Mesothelial cell of epicardium (in vitro differentiated cells): ENCODE results near the gene KIF16B. TPM values are rescaled to one million over a fixed set of nuclear protein-coding genes. Genes with fewer than 3 reads are reported as not detected.
"Not testable (repeated sequence)": the region's sequence is repeated elsewhere in the genome, so short reads cannot be mapped to it uniquely, and the experiment has no call there.

ENCODE experiments used
- DNase-seq, 2 experiments: peaks; one replicate each; pipeline ENCODE4 v3.0.0; 2021; ENCODE audit warnings: low spot score in 2 of 2; ENCODE audit not compliant: unreplicated experiment in 2 of 2
- H3K27ac Mint-ChIP-seq: 2 replicates; pipeline ENCODE4 v1.8.0; 2021; ENCODE audit warnings: mixed read lengths
- H3K27me3 Mint-ChIP-seq: 2 replicates; pipeline ENCODE4 v1.8.0; 2021; ENCODE audit warnings: low read depth, mixed read lengths
- H3K36me3 Mint-ChIP-seq: 2 replicates; pipeline ENCODE4 v1.8.0; 2021; ENCODE audit warnings: mixed read lengths
- H3K4me1 Mint-ChIP-seq: 2 replicates; pipeline ENCODE4 v1.8.0; 2021; ENCODE audit warnings: mixed read lengths
- H3K4me3 Mint-ChIP-seq: 2 replicates; pipeline ENCODE4 v1.8.0; 2021; ENCODE audit warnings: mild to moderate bottlenecking, moderate library complexity, mixed read lengths
- H3K9me3 Mint-ChIP-seq: 2 replicates; pipeline ENCODE4 v1.8.0; 2021; ENCODE audit warnings: mixed read lengths
- CTCF ChIP-seq: fragments of 200-600 bp; sonication (generic); IDR thresholded peaks from one replicate; pipeline ENCODE4 v1.5.0; 2021; ENCODE audit warnings: antibody characterized with exemption; ENCODE audit not compliant: unreplicated experiment
- total RNA-seq: library from RNA; stranded (reverse); gene quantifications from 3 replicates; pipeline ENCODE4 v1.2.1, GENCODE V29; 2021

The KIF16B gene
- total RNA-seq, 1 donor from 2014 or later, result 12.8 TPM

- no peaks in the 10 kb centered on the region for H3K36me3 Mint-ChIP-seq
- H3K4me1 Mint-ChIP-seq, result peaks cover 31% of the 10 kb centered on the region
- no peaks in the 10 kb centered on the region for H3K27me3 Mint-ChIP-seq
- TF ChIP-seq CTCF, result no peak
- no peak overlapping the region for H3K27ac Mint-ChIP-seq
- no peaks in the 10 kb centered on the region for H3K9me3 Mint-ChIP-seq
- no peak for DNase-seq
- no peak overlapping the region for H3K4me3 Mint-ChIP-seq
Observed at GRCh38 chr20:16571333-16571732, 1.9 kb downstream of the KIF16B start.

GRCh38 chr20:16569246-16570153, 3.7 kb downstream of the KIF16B start:
- Mint-ChIP-seq H3K27ac (no peak overlapping the region), H3K9me3 (no peaks in the 10 kb centered on the region), H3K36me3 (no peaks in the 10 kb centered on the region), H3K27me3 (no peaks in the 10 kb centered on the region), H3K4me1 (peaks cover 23% of the 10 kb centered on the region), H3K4me3 (no peak overlapping the region)
- TF ChIP-seq CTCF, result no peak
- no peak for DNase-seq

DNA sequence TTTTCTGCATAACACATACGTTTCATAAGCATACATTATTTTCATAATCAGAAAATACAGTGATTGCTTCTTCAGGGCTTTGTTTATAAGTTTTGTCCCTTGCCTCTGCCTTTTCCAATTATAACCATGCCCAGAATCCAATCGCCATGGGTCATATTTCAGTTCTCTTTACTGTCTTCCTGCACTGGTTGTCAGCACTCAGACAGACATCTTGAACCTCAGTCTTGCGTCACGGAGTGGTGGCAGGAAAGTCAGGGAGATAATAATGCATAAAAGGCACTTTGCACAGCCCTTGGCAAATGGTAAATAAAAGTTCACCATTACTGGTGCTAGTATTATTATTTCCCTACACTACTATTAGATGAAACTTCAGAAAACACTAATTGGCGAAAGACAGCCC, 7.2 kb downstream of the KIF16B start:
- H3K27me3 Mint-ChIP-seq, result no peaks in the 10 kb centered on the region
- TF ChIP-seq CTCF, result no peak
- H3K4me3 Mint-ChIP-seq, result no peak overlapping the region
- no peaks in the 10 kb centered on the region for H3K36me3 Mint-ChIP-seq
- no peaks in the 10 kb centered on the region for H3K9me3 Mint-ChIP-seq
- no peak for DNase-seq
- H3K27ac Mint-ChIP-seq, result no peak overlapping the region
- H3K4me1 Mint-ChIP-seq, result peaks cover 4% of the 10 kb centered on the region

DNA sequence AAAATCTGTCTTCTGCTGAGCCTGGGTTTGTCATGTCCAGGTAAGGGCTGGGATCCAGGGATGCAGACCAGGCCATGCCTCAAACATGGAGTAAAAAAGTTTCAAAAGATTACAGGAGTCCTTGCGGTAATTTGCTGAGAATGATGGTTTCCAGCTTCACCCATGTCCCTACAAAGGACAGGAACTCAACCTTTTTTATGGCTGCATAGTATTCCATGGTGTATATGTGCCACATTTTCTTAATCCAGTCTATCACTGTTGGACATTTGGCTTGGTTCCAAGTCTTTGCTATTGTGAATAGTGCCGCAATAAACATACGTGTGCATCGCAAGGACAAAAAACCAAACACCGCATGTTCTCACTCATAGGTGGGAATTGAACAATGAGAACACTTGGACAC, 9.2 kb downstream of the KIF16B start:
- not testable (repeated sequence) for H3K4me1 Mint-ChIP-seq, H3K4me3 Mint-ChIP-seq, H3K36me3 Mint-ChIP-seq, DNase-seq, H3K9me3 Mint-ChIP-seq, H3K27ac Mint-ChIP-seq, H3K27me3 Mint-ChIP-seq

GRCh38 chr20:16563066-16563806, 10.0 kb downstream of the KIF16B start:
- no peak for TF ChIP-seq CTCF
- Mint-ChIP-seq H3K4me1 (peaks cover 3% of the 10 kb centered on the region), H3K27me3 (no peaks in the 10 kb centered on the region), H3K4me3 (no peak overlapping the region), H3K9me3 (no peaks in the 10 kb centered on the region), H3K36me3 (no peaks in the 10 kb centered on the region), H3K27ac (no peak overlapping the region)
- DNase-seq, result no peak

DNA sequence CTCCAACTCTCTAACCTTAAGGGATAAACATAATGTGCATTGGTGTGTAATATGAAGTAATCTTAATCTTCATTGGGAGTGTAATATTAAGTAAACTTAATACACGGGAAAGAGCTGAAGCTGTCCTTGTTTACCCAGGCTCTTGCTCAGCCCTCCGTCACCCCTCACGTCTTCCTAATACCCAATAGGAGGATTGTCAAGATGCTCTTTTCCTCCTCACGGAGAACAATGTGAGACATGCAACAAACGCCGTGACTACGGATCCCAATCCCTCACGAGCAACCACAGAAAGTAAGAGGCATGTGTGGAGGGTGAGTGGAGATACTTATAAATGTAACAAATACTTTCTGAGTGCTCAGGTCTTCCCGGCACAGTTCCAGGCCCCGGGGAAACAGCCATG, 11.0 kb downstream of the KIF16B start:
- Mint-ChIP-seq H3K27me3 (no peaks in the 10 kb centered on the region), H3K9me3 (no peaks in the 10 kb centered on the region), H3K36me3 (no peaks in the 10 kb centered on the region), H3K27ac (no peak overlapping the region), H3K4me1 (peaks cover 3% of the 10 kb centered on the region), H3K4me3 (no peak overlapping the region)
- DNase-seq, result no peak
- TF ChIP-seq CTCF, result no peak
